CD4-positive, alpha-beta memory T cell (primary cell): ENCODE results near the gene THPO. TPM values are rescaled to one million over a fixed set of nuclear protein-coding genes. Genes with fewer than 3 reads are reported as not detected.
A peak's percentile ranks its signal among the peaks of the same experiment; 100 is the strongest.

Experiments
- CTCF ChIA-PET: fragments of 350-600 bp; sonication (Branson Sonifier 250); formaldehyde crosslinking; loops from one replicate; lab custom pipeline; 2021; ENCODE audit warnings: inconsistent platforms; ENCODE audit not compliant: partially characterized antibody; lab: Charles Lee
- POLR2A ChIA-PET: fragments of 350-600 bp; sonication (Branson Sonifier 250); formaldehyde crosslinking; loops from one replicate; lab custom pipeline; 2021; ENCODE audit not compliant: partially characterized antibody; lab: Charles Lee
- DNase-seq, 5 donors: peaks; one replicate each; pipeline versions ENCODE4 v3.0.0 to v3.0.0-alpha.2; 2020 to 2022; ENCODE audit warnings: mixed read lengths in 1 of 5
- H3K27ac ChIP-seq: one replicate; pipeline ENCODE4 v1.7.0; 2013; ENCODE audit warnings: low read depth, low read length
- H3K27me3 ChIP-seq: 2 replicates; pipeline ENCODE4 v1.7.0; 2013; ENCODE audit warnings: mild to moderate bottlenecking, low read length, moderate library complexity; ENCODE audit not compliant: insufficient read depth
- H3K36me3 ChIP-seq: 2 replicates; pipeline ENCODE4 v1.7.0; 2013; ENCODE audit warnings: mild to moderate bottlenecking, low read length, moderate library complexity; ENCODE audit not compliant: insufficient read depth
- H3K4me1 ChIP-seq: 2 replicates; pipeline ENCODE4 v1.7.0; 2013; ENCODE audit warnings: mild to moderate bottlenecking, low read length, moderate library complexity; ENCODE audit not compliant: insufficient read depth
- H3K4me3 ChIP-seq, 2 donors: one replicate each; pipeline ENCODE4 v1.7.0; 2013; ENCODE audit warnings: low read length in 2 of 2, mild to moderate bottlenecking in 1 of 2
- H3K9me3 ChIP-seq, 2 donors: one replicate each; pipeline ENCODE4 v1.7.0; 2013; ENCODE audit warnings: low read length in 2 of 2, control low read depth in 1 of 2; ENCODE audit not compliant: control insufficient read depth in 1 of 2
- H3K27ac Mint-ChIP-seq, 7 donors: one replicate each; pipeline ENCODE4 v1.8.0; 2020 to 2021; ENCODE audit warnings: mixed read lengths in 7 of 7, mild to moderate bottlenecking in 6 of 7, inconsistent platforms in 3 of 7, moderate library complexity in 3 of 7
- H3K27me3 Mint-ChIP-seq, 2 donors: one replicate each; pipeline ENCODE4 v1.8.0; 2020 to 2021; ENCODE audit warnings: mixed read lengths in 2 of 2
- H3K36me3 Mint-ChIP-seq, 2 donors: one replicate each; pipeline ENCODE4 v1.8.0; 2020 to 2021; ENCODE audit warnings: mixed read lengths in 2 of 2, inconsistent platforms in 1 of 2, mild to moderate bottlenecking in 1 of 2
- H3K4me1 Mint-ChIP-seq, 4 donors: one replicate each; pipeline ENCODE4 v1.8.0; 2020 to 2021; ENCODE audit warnings: mixed read lengths in 4 of 4, mild to moderate bottlenecking in 1 of 4
- H3K4me3 Mint-ChIP-seq, 8 donors: one replicate each; pipeline ENCODE4 v1.8.0; 2020 to 2021; ENCODE audit warnings: mixed read lengths in 8 of 8, mild to moderate bottlenecking in 7 of 8, moderate library complexity in 6 of 8, inconsistent platforms in 3 of 8
- H3K9me3 Mint-ChIP-seq, 8 donors: one replicate each; pipeline ENCODE4 v1.8.0; 2020 to 2021; ENCODE audit warnings: mixed read lengths in 8 of 8, mild to moderate bottlenecking in 5 of 8, inconsistent platforms in 3 of 8, moderate library complexity in 1 of 8
- intact Hi-C: fragments of 100-400 bp; cut with micrococcal nuclease; formaldehyde crosslinking; loops from one replicate; pipeline ENCODE4 v1.15.1; 2023
- polyA plus RNA-seq, 2 donors: library from polyadenylated mRNA; unstranded; fragments of 300-500 nt; fragmentation: Illumina TruSeq; gene quantifications; one replicate each; pipeline ENCODE4 v1.2.3, GENCODE V29; 2021
- total RNA-seq, 2 experiments: library from RNA; stranded (reverse); gene quantifications; one replicate each; pipeline ENCODE4 v1.2.3, GENCODE V29; 2021

Gene THPO
- total and polyA plus RNA-seq, 4 experiments from 2014 or later = not detected

DNA sequence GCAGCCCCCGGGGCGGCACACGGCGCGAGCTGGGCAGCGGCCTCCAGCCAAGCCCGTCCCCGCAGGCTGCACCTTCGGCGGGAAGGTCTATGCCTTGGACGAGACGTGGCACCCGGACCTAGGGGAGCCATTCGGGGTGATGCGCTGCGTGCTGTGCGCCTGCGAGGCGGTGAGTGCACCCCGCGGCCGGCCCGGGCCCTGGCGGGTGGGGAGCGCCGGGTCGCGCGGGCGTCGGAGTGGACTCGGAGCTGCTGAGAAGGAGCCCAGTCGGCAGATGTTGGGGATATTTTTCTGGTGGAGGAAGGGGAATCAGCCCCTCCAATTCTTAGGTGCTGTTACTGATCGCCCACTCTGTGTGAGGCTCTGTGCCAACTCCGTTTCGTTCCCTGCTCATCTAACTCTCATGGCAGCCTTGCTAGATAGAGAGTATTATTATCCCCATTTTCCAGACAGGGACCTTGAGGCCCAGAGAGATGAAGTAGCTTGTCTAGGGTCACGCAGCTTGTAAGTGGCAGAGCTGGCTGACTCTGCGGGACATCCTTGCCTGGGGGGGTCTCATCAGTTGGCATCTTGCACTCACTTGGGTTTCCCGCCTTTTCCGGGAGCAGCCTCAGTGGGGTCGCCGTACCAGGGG, 2.7 kb upstream of the THPO start:
- no peaks in the 10 kb centered on the region for H3K36me3 ChIP-seq
- H3K4me1 ChIP-seq = peaks cover 14% of the 10 kb centered on the region
- Mint-ChIP-seq H3K27me3 (peaks cover 40 to 55% of the 10 kb centered on the region in 2 donors), H3K4me3 (peak overlapping the region; percentile 71 to 84 (median 76)), H3K27ac (peak overlapping the region in 1 of 7 donors; percentile 56), H3K9me3 (peaks cover 0 to 2% (median 0%) of the 10 kb centered on the region in 8 donors), H3K36me3 (no peaks in the 10 kb centered on the region), H3K4me1 (peaks cover 2 to 16% (median 8%) of the 10 kb centered on the region in 4 donors)
- DNase-seq = peak in 2 of 5 donors; percentile 13 to 20
- H3K9me3 ChIP-seq = no peaks in the 10 kb centered on the region
- peaks cover 29% of the 10 kb centered on the region for H3K27me3 ChIP-seq
- intact Hi-C loops = no loop called here
- H3K27ac ChIP-seq = no peak overlapping the region
- POLR2A ChIA-PET = interaction anchor here (0.8 kb wide), 1 partner anchor 407 kb away, joined by 3 read pairs; no protein-coding TSS in a partner anchor
- CTCF ChIA-PET = interaction anchor here (0.9 to 1.1 kb wide), 4 partner anchors 8 to 133 kb away, joined by 3 to 4 read pairs (median 3); no protein-coding TSS in a partner anchor
- H3K4me3 ChIP-seq = peak overlapping the region in 1 of 2 donors; percentile 24

DNA sequence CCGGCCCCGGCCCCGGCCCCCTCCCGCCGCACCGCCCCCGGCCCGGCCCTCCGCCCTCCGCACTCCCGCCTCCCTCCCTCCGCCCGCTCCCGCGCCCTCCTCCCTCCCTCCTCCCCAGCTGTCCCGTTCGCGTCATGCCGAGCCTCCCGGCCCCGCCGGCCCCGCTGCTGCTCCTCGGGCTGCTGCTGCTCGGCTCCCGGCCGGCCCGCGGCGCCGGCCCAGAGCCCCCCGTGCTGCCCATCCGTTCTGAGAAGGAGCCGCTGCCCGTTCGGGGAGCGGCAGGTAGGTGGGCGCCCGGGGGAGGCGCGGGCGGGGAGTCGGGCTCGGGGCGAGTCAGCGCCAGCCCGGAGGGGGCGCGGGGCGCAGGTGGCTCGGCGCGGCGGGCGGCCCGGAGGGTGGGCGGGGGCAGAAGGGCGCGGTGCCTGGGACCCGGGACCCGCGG, 2.2 kb upstream of the THPO start:
- Mint-ChIP-seq H3K27me3 (peaks cover 43 to 58% of the 10 kb centered on the region in 2 donors), H3K36me3 (no peaks in the 10 kb centered on the region), H3K4me3 (no peak overlapping the region), H3K4me1 (peaks cover 2 to 16% (median 8%) of the 10 kb centered on the region in 4 donors), H3K27ac (no peak overlapping the region), H3K9me3 (peaks cover 0 to 2% (median 0%) of the 10 kb centered on the region in 8 donors)
- intact Hi-C loops = no loop called here
- no peak overlapping the region for H3K27ac ChIP-seq
- H3K36me3 ChIP-seq = no peaks in the 10 kb centered on the region
- no peaks in the 10 kb centered on the region for H3K9me3 ChIP-seq
- H3K27me3 ChIP-seq = peaks cover 29% of the 10 kb centered on the region
- peaks cover 14% of the 10 kb centered on the region for H3K4me1 ChIP-seq
- DNase-seq = peak in 1 of 5 donors; percentile 16
- CTCF ChIA-PET = interaction anchor here (1.0 kb wide), 1 partner anchor 134 kb away, joined by 3 read pairs; no protein-coding TSS in a partner anchor
- no peak overlapping the region for H3K4me3 ChIP-seq
- POLR2A ChIA-PET = no interaction called here

DNA sequence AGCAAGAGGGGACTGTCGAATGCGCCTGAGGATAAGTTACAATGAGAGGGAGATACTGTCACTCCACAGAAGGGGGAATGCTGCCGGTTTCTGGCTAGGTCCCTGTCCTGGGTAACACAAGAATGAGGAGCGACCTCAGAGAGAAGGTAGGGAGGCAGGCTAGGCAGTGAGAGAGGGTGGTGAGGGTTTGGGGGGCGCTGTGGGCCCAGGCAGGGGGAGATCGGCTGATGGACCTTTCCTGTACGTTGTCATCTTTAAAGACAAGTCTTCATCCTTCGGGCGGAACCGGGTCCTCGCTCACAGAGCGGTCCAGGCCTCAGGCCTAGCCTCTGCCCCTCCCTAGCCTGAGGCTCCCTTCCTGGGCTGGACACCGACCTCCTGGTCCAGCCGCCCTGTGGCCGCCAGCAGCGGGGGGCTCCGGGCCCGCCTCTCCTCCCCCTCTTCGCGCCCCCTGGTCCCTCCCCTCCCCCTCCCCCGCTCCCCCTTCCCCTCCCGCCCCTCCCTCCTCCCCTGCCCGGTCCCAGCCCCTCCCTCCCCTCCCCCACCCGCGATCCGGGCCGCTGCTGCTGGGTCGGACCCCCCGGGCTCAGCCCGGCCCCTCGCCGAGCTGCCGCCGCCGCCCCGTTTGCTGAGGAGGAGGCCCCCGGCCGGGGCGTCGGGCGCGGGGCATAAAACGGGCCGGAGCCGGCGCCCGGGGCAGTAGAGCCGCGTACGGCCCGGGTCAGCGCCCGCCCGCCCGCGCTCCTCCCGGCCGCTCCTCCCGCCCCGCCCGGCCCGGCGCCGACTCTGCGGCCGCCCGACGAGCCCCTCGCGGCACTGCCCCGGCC, 1.6 kb upstream of the THPO start, which contains the start of gene CHRD:
Gene CHRD, plus strand, starts transcription at position 697 of the 827 bp plus-strand sequence. CDS start 265 bp downstream, outside the sequence.
- H3K36me3 Mint-ChIP-seq = no peaks in the 10 kb centered on the region
- CTCF ChIA-PET = no interaction called here
- H3K27ac Mint-ChIP-seq = peak within 1 kb of the TSS in 3 of 7 donors; percentile 22 to 62 (median 56)
- Histone ChIP-seq H3K27me3 (peaks cover 29% of the 10 kb centered on the region), H3K4me3 (peak within 1 kb of the TSS in 1 of 2 donors; percentile 24), H3K27ac (no peak within 1 kb of the TSS), H3K36me3 (no peaks in the 10 kb centered on the region), H3K9me3 (no peaks in the 10 kb centered on the region), H3K4me1 (peaks cover 14% of the 10 kb centered on the region)
- H3K4me1 Mint-ChIP-seq = peaks cover 2 to 16% (median 8%) of the 10 kb centered on the region in 4 donors
- H3K9me3 Mint-ChIP-seq = peaks cover 0 to 2% (median 0%) of the 10 kb centered on the region in 8 donors
- intact Hi-C loops = no loop called here
- H3K27me3 Mint-ChIP-seq = peaks cover 41 to 57% of the 10 kb centered on the region in 2 donors
- DNase-seq = no peak
- POLR2A ChIA-PET = no interaction called here
- peak within 1 kb of the TSS; percentile 75 to 84 (median 77) for H3K4me3 Mint-ChIP-seq

DNA sequence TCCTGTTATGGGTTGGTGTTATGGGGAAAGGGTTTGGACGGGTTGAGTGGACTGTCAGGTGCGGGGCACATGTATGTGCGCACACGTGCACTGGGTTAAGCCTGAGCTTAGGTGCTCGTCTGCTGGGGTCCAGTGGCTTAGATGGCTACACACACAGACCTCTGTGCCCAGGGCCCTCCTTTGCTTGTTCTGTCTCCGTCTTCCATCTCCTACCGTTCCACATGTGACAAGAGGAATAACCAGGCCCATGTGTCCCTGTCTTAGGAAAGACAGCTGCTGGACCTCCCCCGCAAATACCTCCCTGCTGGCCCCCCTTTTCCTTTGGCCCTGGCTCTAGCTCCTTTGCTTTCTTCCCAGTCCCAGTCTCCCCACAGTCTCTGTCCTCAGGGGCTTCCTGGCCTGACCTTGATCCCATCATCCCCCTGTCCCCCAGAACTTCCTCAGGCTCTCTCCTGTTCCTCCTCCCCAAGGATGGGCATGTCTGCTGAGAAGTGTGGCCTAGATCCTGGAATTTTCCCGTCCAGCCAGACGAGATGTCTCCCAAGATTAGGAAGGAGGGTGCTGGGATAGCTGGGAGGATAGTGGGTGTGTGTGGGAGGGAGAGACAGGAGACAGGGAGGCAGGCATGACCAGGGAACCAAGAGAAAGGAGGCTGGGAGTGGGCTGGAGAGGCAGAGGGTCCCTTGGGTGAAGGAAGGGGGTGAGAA, 797 bp upstream of the THPO start:
- H3K4me1 Mint-ChIP-seq = peaks cover 2 to 16% (median 8%) of the 10 kb centered on the region in 4 donors
- peak overlapping the region; percentile 63 to 83 (median 75) for H3K4me3 Mint-ChIP-seq
- H3K27ac Mint-ChIP-seq = peak overlapping the region in 1 of 7 donors; percentile 62
- Histone ChIP-seq H3K4me1 (peaks cover 14% of the 10 kb centered on the region), H3K4me3 (no peak overlapping the region), H3K9me3 (no peaks in the 10 kb centered on the region), H3K27me3 (peaks cover 29% of the 10 kb centered on the region), H3K27ac (no peak overlapping the region), H3K36me3 (no peaks in the 10 kb centered on the region)
- peaks cover 43 to 50% of the 10 kb centered on the region in 2 donors for H3K27me3 Mint-ChIP-seq
- POLR2A ChIA-PET = no interaction called here
- intact Hi-C loops = no loop called here
- CTCF ChIA-PET = no interaction called here
- H3K9me3 Mint-ChIP-seq = peaks cover 0 to 2% (median 0%) of the 10 kb centered on the region in 8 donors
- no peak for DNase-seq
- H3K36me3 Mint-ChIP-seq = no peaks in the 10 kb centered on the region

DNA sequence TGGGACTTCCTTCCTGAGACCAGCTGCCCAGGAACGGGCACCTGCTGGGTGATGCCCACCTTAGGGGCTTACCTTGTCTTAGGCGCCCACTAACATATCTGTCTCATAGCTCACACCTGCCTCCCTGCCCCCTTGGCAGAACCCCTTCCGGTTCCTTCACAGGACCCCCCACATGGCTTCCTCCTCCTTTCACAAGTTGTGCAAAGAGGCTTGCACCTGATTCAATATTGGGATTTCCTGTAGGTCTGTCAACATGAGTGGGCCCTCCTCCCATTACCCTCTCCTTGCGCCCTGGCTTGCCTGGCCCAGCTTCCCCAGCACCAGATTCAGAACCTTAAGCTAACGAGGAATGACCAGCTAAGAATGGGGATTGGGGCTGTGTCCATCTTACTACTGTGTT, 633 bp downstream of the THPO start:
- Mint-ChIP-seq H3K4me3 (peak overlapping the region in 1 of 8 donors; percentile 29), H3K4me1 (peaks cover 2 to 16% (median 8%) of the 10 kb centered on the region in 4 donors), H3K36me3 (no peaks in the 10 kb centered on the region), H3K9me3 (peaks cover 0 to 2% (median 0%) of the 10 kb centered on the region in 8 donors), H3K27ac (no peak overlapping the region), H3K27me3 (peaks cover 37 to 42% of the 10 kb centered on the region in 2 donors)
- Histone ChIP-seq H3K36me3 (no peaks in the 10 kb centered on the region), H3K4me1 (peaks cover 14% of the 10 kb centered on the region), H3K4me3 (no peak overlapping the region), H3K27me3 (peaks cover 29% of the 10 kb centered on the region), H3K9me3 (no peaks in the 10 kb centered on the region), H3K27ac (no peak overlapping the region)
- no peak for DNase-seq
- POLR2A ChIA-PET = no interaction called here
- intact Hi-C loops = no loop called here
- CTCF ChIA-PET = no interaction called here

DNA sequence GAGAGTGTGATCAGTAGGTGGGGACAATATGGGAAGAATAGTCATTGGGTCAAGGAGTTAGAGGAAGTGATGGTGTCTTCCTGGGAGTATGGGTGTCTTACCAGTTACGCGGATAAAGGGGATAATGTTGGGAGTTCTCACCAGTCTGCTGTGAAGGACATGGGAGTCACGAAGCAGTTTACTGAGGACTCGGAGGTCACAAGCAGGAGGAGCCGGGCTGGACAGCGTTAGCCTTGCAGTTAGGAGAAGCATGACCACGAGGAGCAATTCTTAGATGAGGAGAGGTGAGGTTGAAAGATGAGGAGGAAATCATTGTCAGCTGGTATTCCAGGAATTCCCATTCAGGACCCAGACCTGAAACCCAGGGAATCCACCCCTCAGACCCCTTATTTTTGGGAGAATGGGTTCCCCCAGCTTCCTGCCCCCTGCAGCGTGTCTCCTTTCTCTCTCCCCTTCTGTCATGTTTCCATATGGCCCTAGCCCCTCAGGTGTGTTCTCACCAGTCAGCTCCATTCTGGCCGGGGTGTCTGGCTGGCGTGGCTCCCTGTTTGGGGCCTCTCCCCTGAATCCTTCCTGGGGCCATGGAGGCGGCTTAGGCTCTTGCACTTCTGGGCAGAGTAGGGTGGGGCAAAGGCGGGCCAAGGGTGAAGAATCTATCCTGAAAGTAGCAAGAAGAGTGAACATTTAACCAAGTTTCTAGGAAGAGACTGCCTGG, 2.1 kb downstream of the THPO start:
- peaks cover 32 to 34% of the 10 kb centered on the region in 2 donors for H3K27me3 Mint-ChIP-seq
- peaks cover 0 to 2% (median 0%) of the 10 kb centered on the region in 8 donors for H3K9me3 Mint-ChIP-seq
- intact Hi-C loops = no loop called here
- no peaks in the 10 kb centered on the region for H3K9me3 ChIP-seq
- no peak overlapping the region for H3K4me3 ChIP-seq
- H3K36me3 Mint-ChIP-seq = peaks cover 0 to 3% of the 10 kb centered on the region in 2 donors
- H3K27ac ChIP-seq = no peak overlapping the region
- H3K36me3 ChIP-seq = no peaks in the 10 kb centered on the region
- DNase-seq = no peak
- H3K4me3 Mint-ChIP-seq = no peak overlapping the region
- ChIA-PET CTCF (interaction anchor here (1.0 to 1.1 kb wide), 2 partner anchors 22 to 163 kb away, joined by 3 to 4 read pairs; no protein-coding TSS in a partner anchor), POLR2A (no interaction called here)
- H3K27ac Mint-ChIP-seq = no peak overlapping the region
- H3K4me1 ChIP-seq = peaks cover 3% of the 10 kb centered on the region
- peaks cover 6 to 19% (median 7%) of the 10 kb centered on the region in 4 donors for H3K4me1 Mint-ChIP-seq
- H3K27me3 ChIP-seq = peaks cover 20% of the 10 kb centered on the region
